Measurements from ENCODE around the gene PANK2. TPM values are rescaled to one million over a fixed set of nuclear protein-coding genes. Genes with fewer than 3 reads are reported as not detected.

The PANK2 gene
- polyA plus RNA-seq, 1 of the 3 experiments (the other 2 are of a cell fraction): 17.7 TPM

- peaks cover 96% of the 10 kb centered on the region for H3K79me2 ChIP-seq (ENCODE audit: insufficient read depth)
- POLR2A ChIA-PET: interaction anchor here (1.0 kb wide), 1 partner anchor 125 kb away, joined by 3 read pairs; the partner anchor contains the start of gene RNF24
- no peak overlapping the region for H2AFZ ChIP-seq (ENCODE audit: low read depth)
- H3K27ac ChIP-seq (ENCODE audit: low read depth in 2 of 2, low read length in 1 of 2): peak overlapping the region; percentile 81 to 96
- H4K20me1 ChIP-seq (ENCODE audit: insufficient read depth): peaks cover 50% of the 10 kb centered on the region
- no peaks in the 10 kb centered on the region for H3K27me3 ChIP-seq (ENCODE audit: insufficient read depth)
- peaks cover 15% of the 10 kb centered on the region in 2 experiments for H3K4me1 ChIP-seq (ENCODE audit: control insufficient read depth in 1 of 2, insufficient read depth in 2 of 2, low read depth in 1 of 2, low read length in 1 of 2)
- peak overlapping the region; percentile 81 to 100 for H3K4me3 ChIP-seq (ENCODE audit: low read depth in 2 of 2, low read length in 1 of 2)
- TF ChIP-seq FOXM1 (IDR thresholded peaks at IDR 0.05; ENCODE audit: low read depth) (no peak), IRF3 (IDR thresholded peaks at IDR 0.05; ENCODE audit: low read depth, low read length) (no peak), TAF1 (IDR thresholded peaks at IDR 0.05; ENCODE audit: borderline replicate concordance, low read depth, low read length) (0 out of 2 replicates have a peak, but pooled peaks have one; percentile 9), MXI1 (IDR thresholded peaks at IDR 0.05; ENCODE audit: low read depth, low read length) (no peak; the same call in 1 of the 2 replicates), NRF1 (IDR thresholded peaks at IDR 0.05; ENCODE audit: low read depth, low read length) (no peak), NFIC (IDR thresholded peaks at IDR 0.05; ENCODE audit: borderline replicate concordance) (no peak), TEAD4 (IDR thresholded peaks at IDR 0.05; ENCODE audit: borderline replicate concordance, insufficient read depth) (no peak), USF1 (IDR thresholded peaks at IDR 0.05; ENCODE audit: borderline replicate concordance, low read depth) (peak; percentile 22; the same call in 1 of the 2 replicates), PBX3 (IDR thresholded peaks at IDR 0.05) (no peak), RFX5 (IDR thresholded peaks at IDR 0.05; ENCODE audit: low read length) (no peak), FOSL2 (IDR thresholded peaks at IDR 0.05; ENCODE audit: borderline replicate concordance, low read depth) (no peak), SMC3 (IDR thresholded peaks at IDR 0.05; ENCODE audit: low read depth, low read length) (no peak), TCF12 (IDR thresholded peaks at IDR 0.05) (no peak)
- H3K9me3 ChIP-seq: no peaks in the 10 kb centered on the region
- H3K36me3 ChIP-seq (replicated peaks in 1 of 2; ENCODE audit: control insufficient read depth in 1 of 2, insufficient read depth in 2 of 2, low read length in 1 of 2): peaks cover 0 to 27% of the 10 kb centered on the region in 2 experiments
- DNase-seq: peak; percentile 81
- peak overlapping the region; percentile 93 for H3K4me2 ChIP-seq
- CTCF ChIA-PET: interaction anchor here (0.7 to 2.3 kb wide), 4 partner anchors 21 to 196 kb away, joined by 3 to 14 read pairs (median 4); no protein-coding TSS in a partner anchor
- H3F3A ChIP-seq (replicated peaks; ENCODE audit: insufficient read depth): peaks cover 21% of the 10 kb centered on the region
- no peaks in the 10 kb centered on the region for H3K9me2 ChIP-seq
- under 1% methylated on average over 31 of the region's 68 CpGs for WGBS (ENCODE audit: low lambda C conversion rate)
- peak overlapping the region; percentile 98 for H3K9ac ChIP-seq
Observed at GRCh38 chr20:3889489-3890397, 556 bp downstream of the PANK2 start.
